GM21381 (cell line): ENCODE measurements around the gene KCNK1.
A peak's percentile ranks its signal among the peaks of the same experiment; 100 is the strongest.

Experiments
- ATAC-seq: cut with Tn5 transposase; IDR thresholded peaks from one replicate; pipeline ENCODE4 v1.9.1; 2021; ENCODE audit warnings: mild to moderate bottlenecking, moderate library complexity; ENCODE audit not compliant: unreplicated experiment

Gene KCNK1

GRCh38 chr1:233613252-233614172 is at the start of gene KCNK1:
TSS of gene KCNK1 (plus strand) at chr1:233614106. CDS start at chr1:233614172, 66 bp downstream.
- no peak for ATAC-seq

DNA sequence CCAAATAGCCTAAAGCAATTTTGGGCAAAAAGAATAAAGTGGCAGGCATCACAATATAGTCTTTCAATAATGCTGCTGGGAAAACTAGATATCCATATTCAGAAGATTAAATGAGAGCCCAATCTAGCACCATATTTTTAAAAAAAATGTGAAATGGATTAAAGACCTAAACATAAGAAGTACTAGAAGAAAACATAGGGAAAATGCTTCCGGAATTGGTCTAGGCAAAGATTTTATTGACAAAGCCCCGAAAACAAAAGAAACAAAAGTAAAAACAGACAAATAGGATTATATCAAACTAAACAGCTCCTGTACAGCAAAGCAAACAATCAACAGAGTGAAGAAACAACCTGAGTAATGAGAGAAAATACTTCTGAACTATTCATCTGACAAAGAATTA is 48.6 kb upstream of the KCNK1 start:
- ATAC-seq: no peak

- ATAC-seq: no peak
Observed at GRCh38 chr1:233566886-233567285, 47.0 kb upstream of the KCNK1 start.

DNA sequence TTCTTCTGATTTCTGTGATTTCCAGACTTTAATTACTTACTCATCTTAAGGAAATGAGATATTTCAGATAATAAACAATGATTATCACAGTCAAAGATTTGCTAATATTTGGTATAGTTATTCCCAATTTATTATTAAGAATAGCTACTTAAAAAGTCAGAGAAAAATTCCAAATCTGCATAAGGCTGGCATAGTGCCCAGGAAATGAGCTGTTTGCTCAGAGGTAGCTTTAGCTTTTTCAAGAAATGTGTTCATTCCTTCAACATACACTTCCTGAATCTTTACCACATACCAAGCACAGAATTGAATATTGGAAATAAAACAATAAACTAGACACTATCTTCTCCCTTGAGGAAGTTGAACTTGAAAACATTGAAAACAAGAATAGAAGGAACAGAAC is 44.3 kb upstream of the KCNK1 start:
- no peak for ATAC-seq

DNA sequence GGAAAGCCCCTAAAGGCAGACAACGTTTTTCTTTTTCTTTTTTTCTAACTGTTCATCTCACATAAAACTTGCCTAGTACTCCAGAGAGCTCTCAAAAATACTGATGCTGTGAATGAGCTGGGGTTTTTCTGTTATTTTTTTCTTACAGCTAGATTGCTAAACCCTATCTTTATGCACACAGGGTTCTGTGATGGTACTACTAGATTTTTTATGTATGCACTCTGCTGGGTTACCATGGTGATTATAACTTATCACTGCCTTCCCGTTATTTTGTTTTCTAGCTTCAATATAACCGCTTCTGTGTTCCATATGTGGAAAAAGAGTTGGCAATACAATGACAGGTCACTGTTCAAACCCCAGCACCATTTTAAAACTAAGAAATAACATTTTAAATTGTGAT is 43.7 kb upstream of the KCNK1 start:
- ATAC-seq: no peak

GRCh38 chr1:233570706-233571105 is 43.2 kb upstream of the KCNK1 start:
- no peak for ATAC-seq

DNA sequence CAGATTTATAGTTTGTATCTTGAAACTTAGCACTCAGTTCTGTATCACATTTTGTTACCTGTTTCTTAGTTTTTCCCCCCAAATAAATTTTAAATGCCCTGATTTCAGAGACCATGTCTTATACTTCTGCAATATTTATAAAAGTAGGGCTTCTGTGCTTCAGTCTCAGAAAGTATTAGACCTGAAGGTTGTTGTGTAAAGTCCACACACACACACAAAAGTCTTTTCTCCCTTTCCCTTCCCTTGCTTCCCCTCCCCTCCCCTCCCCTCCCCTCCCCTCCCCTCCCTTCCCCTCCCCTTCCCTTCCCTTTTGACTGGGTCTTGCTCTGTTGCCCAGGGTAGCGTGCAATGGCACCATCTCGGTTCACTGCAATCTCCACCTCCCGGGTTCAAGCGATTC is 41.0 kb upstream of the KCNK1 start:
- ATAC-seq: no peak

DNA sequence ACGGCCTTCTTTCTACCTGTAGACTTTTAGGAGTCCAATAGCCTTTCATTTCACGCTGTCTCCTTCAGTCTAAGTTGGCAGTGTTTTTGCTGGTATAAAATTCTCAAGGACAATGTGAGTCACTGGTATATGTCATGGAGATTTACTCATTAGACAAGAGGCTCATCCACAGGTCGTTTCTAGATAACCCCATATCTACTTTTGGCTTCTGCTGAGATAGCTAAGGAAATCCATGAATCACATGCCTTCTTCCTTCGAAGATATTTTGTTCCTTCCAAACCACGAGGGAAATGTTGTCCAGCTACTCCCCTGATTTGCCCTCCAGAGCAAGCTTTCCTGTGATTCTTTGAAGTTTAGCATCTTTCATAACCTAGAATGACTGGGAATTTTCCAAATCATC is 38.5 kb upstream of the KCNK1 start:
- no peak for ATAC-seq

DNA sequence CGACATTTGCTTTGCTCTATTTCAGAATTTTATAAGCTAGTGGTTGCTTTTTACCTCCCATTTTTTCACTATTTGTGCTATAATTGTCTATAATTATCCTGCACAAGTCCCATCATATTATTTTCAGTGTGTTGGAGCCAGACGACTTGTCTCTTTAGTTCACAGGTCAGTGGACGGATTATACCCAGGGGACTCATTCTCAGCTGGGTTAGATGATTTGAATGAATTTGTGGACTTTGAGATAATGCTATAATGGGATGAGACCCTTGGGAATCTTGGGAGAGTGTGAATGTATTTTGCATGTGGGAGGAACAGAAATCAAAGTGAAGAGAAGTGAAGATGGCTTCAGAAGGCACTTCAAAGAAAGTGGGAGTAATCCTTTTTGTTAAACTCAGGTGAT is 31.5 kb upstream of the KCNK1 start:
- no peak for ATAC-seq

DNA sequence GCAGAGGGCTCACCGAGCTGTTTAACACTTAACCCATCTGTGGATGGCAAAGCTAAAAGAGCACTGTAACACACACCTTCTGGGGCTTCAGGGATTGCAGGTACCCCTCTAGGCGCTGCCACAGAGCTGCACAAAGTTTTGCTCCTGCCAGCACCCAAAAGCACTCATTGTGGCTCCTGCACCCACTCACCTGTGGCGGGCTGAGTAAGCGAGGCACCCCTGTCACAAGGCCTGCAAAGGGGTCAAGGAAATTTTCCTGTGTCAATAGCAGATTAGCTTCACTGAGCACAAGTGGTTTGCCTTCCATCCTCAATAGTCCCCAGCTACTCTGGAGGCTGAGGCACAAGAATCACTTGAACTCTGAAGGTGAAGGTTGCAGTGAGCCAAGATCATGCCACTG is 29.5 kb upstream of the KCNK1 start:
- ATAC-seq: no peak

DNA sequence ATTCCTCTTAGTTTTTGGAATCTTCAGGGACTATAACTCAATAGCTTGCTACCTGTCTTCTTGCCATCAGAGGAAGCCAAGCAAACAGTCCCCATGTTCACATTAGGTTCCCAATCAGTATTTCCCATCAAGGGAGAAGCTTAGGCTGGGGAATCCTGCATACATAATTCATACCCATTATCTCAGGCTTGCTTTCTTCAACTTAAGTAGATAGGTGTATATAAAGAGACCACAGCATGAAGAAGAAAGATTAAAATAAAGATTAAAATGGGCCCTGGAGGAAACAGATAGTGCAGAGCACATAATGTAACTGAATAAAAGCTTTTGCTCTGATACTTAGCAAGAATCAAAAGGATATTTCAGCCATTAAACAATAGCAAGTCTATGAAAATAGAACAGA is 29.0 kb upstream of the KCNK1 start:
- no peak for ATAC-seq

DNA sequence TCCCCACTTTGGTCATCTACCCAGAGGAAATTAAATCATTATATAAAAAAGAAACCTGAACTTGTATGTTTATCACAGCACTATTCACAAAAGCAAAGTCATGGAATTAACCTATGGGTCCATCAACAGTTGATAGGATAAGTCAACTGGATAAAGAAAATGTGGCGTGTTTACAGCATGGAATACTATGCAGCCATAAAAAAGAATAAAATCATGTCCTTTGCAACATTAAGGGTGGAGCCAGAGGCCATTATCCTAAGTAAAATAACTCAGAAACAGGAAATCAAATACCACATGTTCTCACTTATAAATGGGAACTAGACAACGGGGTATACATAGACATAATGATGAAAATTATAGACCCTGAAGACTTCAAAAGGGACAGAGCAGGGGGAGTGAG is 27.6 kb upstream of the KCNK1 start:
- ATAC-seq: no peak

DNA sequence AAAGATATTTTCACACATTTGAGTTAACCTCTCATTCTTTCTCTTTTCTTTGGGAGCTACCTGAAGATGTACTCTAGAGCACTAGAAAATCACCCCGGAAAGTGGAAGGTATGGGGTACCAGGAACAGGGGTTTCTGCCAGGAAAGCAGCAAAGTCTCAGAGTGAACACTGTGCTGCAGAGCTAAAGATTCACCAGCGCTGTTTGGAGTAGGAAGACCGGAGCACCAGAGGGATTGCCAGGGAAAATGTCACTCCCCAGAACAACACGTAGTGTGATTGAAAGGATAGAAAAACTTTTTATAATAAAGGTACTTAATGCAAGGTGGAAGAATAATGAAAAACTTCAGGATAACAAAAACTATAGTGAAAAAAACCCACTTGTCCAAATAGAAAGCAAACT is 26.7 kb upstream of the KCNK1 start:
- no peak for ATAC-seq

GRCh38 chr1:233587958-233588799 is 25.7 kb upstream of the KCNK1 start:
- ATAC-seq: no peak

DNA sequence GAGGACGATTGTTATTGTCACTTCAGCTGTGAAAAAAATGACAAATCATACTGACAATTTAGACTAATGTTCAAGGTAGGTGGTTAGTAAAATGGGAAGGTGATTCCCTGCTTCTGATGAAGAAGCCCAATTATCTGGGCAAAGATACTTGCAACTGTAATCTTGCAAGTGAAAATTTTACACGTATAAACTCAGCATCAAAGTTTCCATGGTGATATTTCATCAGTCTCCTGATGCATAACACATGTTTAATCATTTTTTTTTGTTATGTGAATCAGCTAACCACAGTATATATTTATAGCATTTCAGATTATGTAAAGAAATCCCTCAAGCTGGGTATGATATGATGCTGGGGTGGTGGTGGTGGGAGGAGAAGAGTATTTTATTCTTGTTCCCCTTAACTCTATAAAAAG is 16.4 kb upstream of the KCNK1 start:
- ATAC-seq: no peak

DNA sequence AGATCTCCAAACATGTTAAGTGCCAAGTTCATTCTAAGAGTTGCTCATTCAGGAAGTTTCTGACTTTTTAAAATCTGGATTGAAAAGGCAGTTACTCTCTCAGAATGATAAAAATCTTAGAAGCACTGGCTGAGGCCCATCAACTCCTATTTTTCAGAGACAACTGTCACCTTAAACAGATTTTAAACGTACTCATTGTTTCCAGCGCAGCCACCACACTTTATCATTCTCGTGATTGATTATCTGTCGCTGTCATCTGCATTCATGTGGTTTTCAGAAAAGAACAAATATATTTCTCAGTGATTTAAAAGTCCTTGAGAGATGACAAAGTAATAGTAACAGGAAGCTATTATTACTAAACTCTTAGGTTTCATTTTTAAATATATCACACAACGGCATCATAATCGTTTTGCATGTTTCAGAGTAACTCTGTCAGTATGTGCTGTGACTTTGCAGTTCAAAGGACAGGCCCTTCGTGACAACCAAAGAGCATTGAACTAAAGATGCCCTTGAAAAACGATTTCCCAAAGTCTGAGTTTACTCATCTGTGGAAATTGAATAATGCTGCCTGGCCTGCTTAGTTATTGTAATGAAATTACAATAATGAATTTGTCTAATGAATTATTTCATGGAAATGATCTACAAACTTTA is 14.9 kb upstream of the KCNK1 start:
- ATAC-seq: peak; percentile 75

GRCh38 chr1:233599542-233600073 is 14.3 kb upstream of the KCNK1 start:
- no peak for ATAC-seq

DNA sequence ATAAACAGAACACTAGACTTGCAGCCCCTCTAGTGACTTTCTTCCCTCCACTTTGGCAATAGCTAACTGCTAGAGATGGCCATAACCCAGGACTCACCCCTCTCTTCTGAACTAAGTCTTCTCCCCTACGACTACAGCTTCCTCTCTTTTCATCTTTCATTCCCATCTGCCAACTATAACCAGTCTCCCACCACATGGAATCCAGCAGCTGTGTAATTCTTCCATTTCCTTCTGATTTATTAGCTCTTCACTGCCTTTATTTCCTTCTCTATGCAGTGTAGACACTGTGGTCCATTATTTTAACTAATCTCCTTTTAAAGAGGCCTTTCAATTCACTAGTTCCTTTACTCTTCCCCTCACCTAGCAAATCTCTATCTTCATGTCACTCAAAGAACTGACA is 13.4 kb upstream of the KCNK1 start:
- no peak for ATAC-seq

- no peak for ATAC-seq
Observed at GRCh38 chr1:233603478-233603877, 10.4 kb upstream of the KCNK1 start.

DNA sequence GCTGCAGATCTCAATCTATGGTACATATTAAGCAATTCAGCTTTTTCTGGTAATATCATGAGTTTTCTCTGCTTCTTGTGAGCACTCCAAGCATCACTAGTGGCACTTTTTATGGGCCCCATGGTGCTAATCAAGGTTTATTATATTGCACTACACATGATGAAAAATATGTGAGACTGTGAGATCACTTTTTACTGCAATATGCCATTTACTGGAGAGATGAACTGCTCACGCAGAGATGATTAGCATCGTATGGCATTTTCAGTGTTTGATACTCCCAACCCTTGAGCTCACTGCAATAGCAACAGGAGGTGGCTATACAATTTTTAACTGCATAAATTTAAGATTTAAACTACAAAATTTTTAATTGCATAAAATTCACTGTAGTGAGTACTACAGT is 8.7 kb upstream of the KCNK1 start:
- ATAC-seq: no peak

DNA sequence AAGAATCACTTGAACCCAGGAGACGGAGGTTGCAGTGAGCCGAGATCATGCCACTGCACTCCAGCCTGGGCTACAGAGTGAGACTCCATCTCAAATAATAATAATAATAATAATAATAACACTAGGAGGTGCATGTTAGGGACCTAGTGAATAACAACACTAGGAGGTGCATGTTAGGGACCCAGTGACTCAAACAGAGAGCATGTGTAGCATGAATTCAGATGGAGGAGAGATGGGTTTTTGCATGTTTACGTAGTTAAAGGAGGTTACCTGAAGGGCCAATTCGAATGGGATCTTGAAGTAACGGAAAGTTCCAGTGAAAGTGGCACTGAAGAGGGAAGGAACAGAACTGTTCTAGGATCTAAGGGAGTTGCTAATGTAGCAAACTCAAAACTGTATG is 7.1 kb upstream of the KCNK1 start:
- no peak for ATAC-seq
